Gastrocnemius medialis (tissue), 4 donors: ENCODE results near the gene RPL7L1. TPM values are rescaled to one million over a fixed set of nuclear protein-coding genes. Genes with fewer than 3 reads are reported as not detected.

Experiments
- ATAC-seq, 2 donors: fragments of 150-250 bp; one replicate each; pipeline ENCODE4 v1.9.1; 2016
- DNase-seq, 2 donors: peaks; one replicate each; pipeline ENCODE4 v3.0.0-alpha.2; 2019
- H3K27ac ChIP-seq, 4 donors: fragments of 200-600 bp; sonication (generic); 1 replicate in 1 of 4; 2 replicates in 3 of 4; pipeline ENCODE4 v1.5.1; 2016 to 2018; ENCODE audit warnings: mild to moderate bottlenecking in 2 of 4, moderate library complexity in 1 of 4
- H3K27me3 ChIP-seq, 3 donors: fragments of 200-600 bp; sonication (generic) in 2 of 3; 1 replicate in 1 of 3; 2 replicates in 2 of 3; pipeline versions ENCODE4 v1.5.1 to v1.6.0; 2016 to 2019; ENCODE audit warnings: mild to moderate bottlenecking in 1 of 3, moderate library complexity in 1 of 3
- H3K36me3 ChIP-seq, 2 donors: fragments of 200-600 bp; sonication (generic) in 1 of 2; one replicate each; pipeline ENCODE4 v1.5.1; 2017 to 2018
- H3K4me1 ChIP-seq, 2 donors: fragments of 200-600 bp; sonication (generic) in 1 of 2; one replicate each; pipeline ENCODE4 v1.5.1; 2016 to 2017; ENCODE audit warnings: mild to moderate bottlenecking in 2 of 2
- H3K4me3 ChIP-seq, 4 donors: fragments of 200-600 bp; sonication (generic) in 3 of 4; 1 replicate in 1 of 4; 2 replicates in 3 of 4; pipeline ENCODE4 v1.5.1; 2016 to 2019; ENCODE audit warnings: mild to moderate bottlenecking in 2 of 4
- H3K9me3 ChIP-seq, 3 donors: fragments of 200-600 bp; sonication (generic) in 2 of 3; 1 replicate in 1 of 3; 2 replicates in 2 of 3; pipeline ENCODE4 v1.5.1; 2016 to 2019
- CTCF ChIP-seq, 5 experiments: fragments of 450-650 bp in 3 of 5; fragments of 200-600 bp in 2 of 5; sonication (generic) in 2 of 5; IDR thresholded peaks in 4 of 5; conservative IDR thresholded peaks in 1 of 5; 1 replicate in 4 of 5; 2 replicates in 1 of 5; pipeline ENCODE4 v1.5.1; 2016 to 2019; ENCODE audit warnings: antibody characterized with exemption in 5 of 5, mild to moderate bottlenecking in 3 of 5, moderate library complexity in 3 of 5
- POLR2A ChIP-seq, 2 donors: fragments of 450-650 bp; IDR thresholded peaks; one replicate each; pipeline ENCODE4 v1.6.1; 2017; ENCODE audit warnings: antibody characterized with exemption in 2 of 2, mild to moderate bottlenecking in 2 of 2, moderate library complexity in 2 of 2
- in situ Hi-C, 4 donors: fragments of 200-750 bp; cut with MboI; loops; one replicate each; pipeline versions ENCODE4 v1.15.0 to v1.8.0; 2017; ENCODE audit warnings: low sequenced_read_pairs in 4 of 4
- intact Hi-C: fragments of 100-400 bp; cut with DNase I; formaldehyde crosslinking; loops from one replicate; pipeline ENCODE4 v1.15.1; 2023; ENCODE audit warnings: low total_unique reads
- total RNA-seq, 4 donors: library from RNA; depleted of rRNA; stranded (reverse); fragments of >200 nt; gene quantifications; one replicate each; pipeline versions ENCODE4 v1.1.0 to v1.2.3, GENCODE V29; 2016

Gene RPL7L1
- total RNA-seq, 4 donors from 2014 or later = 59.6 to 87.1 (median 65.2) TPM

- in situ Hi-C loops = loop anchor here (5.0 to 25.0 kb wide), 3 partner anchors 238 to 433 kb away; no protein-coding TSS in a partner anchor
- no peak for TF ChIP-seq CTCF (IDR thresholded peaks at IDR 0.05 in 4 of 5, conservative IDR thresholded peaks at IDR 0.05 in 1 of 5)
- no peak for TF ChIP-seq POLR2A (IDR thresholded peaks at IDR 0.05)
These were observed 25.1 kb downstream of the RPL7L1 start for GRCh38 chr6:42904467-42904866.

GRCh38 chr6:42907336-42907735 lies 27.9 kb downstream of the RPL7L1 start:
- intact Hi-C loops = loop anchor here (10.0 kb wide), 1 partner anchor 427 kb away; no protein-coding TSS in a partner anchor
- DNase-seq (no peak), ATAC-seq (no peak)
- no peak overlapping the region for H3K4me3 ChIP-seq
- peaks cover 11 to 13% (median 12%) of the 10 kb centered on the region in 3 donors for H3K27me3 ChIP-seq
- peaks cover 0 to 2% of the 10 kb centered on the region in 2 donors for H3K4me1 ChIP-seq
- H3K36me3 ChIP-seq = no peaks in the 10 kb centered on the region
- in situ Hi-C loops = loop anchor here in 2 of 4 donors (10.0 to 25.0 kb wide), 2 partner anchors 237 to 430 kb away; no protein-coding TSS in a partner anchor
- no peak overlapping the region for H3K27ac ChIP-seq
- no peaks in the 10 kb centered on the region for H3K9me3 ChIP-seq
- TF ChIP-seq POLR2A (IDR thresholded peaks at IDR 0.05) (no peak), CTCF (IDR thresholded peaks at IDR 0.05 in 4 of 5, conservative IDR thresholded peaks at IDR 0.05 in 1 of 5) (no peak)

More at GRCh38 chr6:42904467-42904866, 25.1 kb downstream of the RPL7L1 start:
- no peak overlapping the region for H3K4me3 ChIP-seq
- intact Hi-C loops = loop anchor here (5.0 to 10.0 kb wide), 2 partner anchors 223 to 430 kb away; no protein-coding TSS in a partner anchor
- H3K27ac ChIP-seq = no peak overlapping the region
- H3K27me3 ChIP-seq = no peaks in the 10 kb centered on the region
- peaks cover 5 to 6% of the 10 kb centered on the region in 2 donors for H3K4me1 ChIP-seq
- no peaks in the 10 kb centered on the region for H3K36me3 ChIP-seq
- DNase-seq (no peak), ATAC-seq (no peak)
- no peaks in the 10 kb centered on the region for H3K9me3 ChIP-seq

GRCh38 chr6:42909835-42910234 lies 30.4 kb downstream of the RPL7L1 start:
- TF ChIP-seq POLR2A (IDR thresholded peaks at IDR 0.05) (no peak), CTCF (IDR thresholded peaks at IDR 0.05 in 4 of 5, conservative IDR thresholded peaks at IDR 0.05 in 1 of 5) (no peak)
- in situ Hi-C loops (loop anchor here in 2 of 4 donors (10.0 to 25.0 kb wide), 2 partner anchors 235 to 427 kb away; no protein-coding TSS in a partner anchor), intact Hi-C loops (loop anchor here (2.0 to 10.0 kb wide), 2 partner anchors 29 to 425 kb away; no protein-coding TSS in a partner anchor)
- no peaks in the 10 kb centered on the region for H3K36me3 ChIP-seq
- no peak for DNase-seq
- no peaks in the 10 kb centered on the region for H3K9me3 ChIP-seq
- H3K27me3 ChIP-seq = peaks cover 11 to 19% (median 15%) of the 10 kb centered on the region in 3 donors
- H3K4me3 ChIP-seq = no peak overlapping the region
- peaks cover 0 to 2% of the 10 kb centered on the region in 2 donors for H3K4me1 ChIP-seq
- no peak overlapping the region for H3K27ac ChIP-seq
- ATAC-seq = no peak

GRCh38 chr6:42911171-42912021 lies 32.0 kb downstream of the RPL7L1 start:
- Histone ChIP-seq H3K27me3 (peaks cover 11 to 19% (median 15%) of the 10 kb centered on the region in 3 donors), H3K36me3 (no peaks in the 10 kb centered on the region), H3K9me3 (no peaks in the 10 kb centered on the region), H3K4me3 (peak overlapping the region in 2 of 4 donors; percentile 10 to 22), H3K27ac (no peak overlapping the region), H3K4me1 (peaks cover 0 to 2% of the 10 kb centered on the region in 2 donors)
- no peak for DNase-seq
- TF ChIP-seq CTCF (IDR thresholded peaks at IDR 0.05 in 4 of 5, conservative IDR thresholded peaks at IDR 0.05 in 1 of 5) = no peak
- TF ChIP-seq POLR2A (IDR thresholded peaks at IDR 0.05) = no peak
- in situ Hi-C loops = loop anchor here in 1 of 4 donors (25.0 kb wide), 1 partner anchor 426 kb away; no protein-coding TSS in a partner anchor
- no peak for ATAC-seq
- intact Hi-C loops = loop anchor here (2.0 kb wide), 1 partner anchor 27 kb away; no protein-coding TSS in a partner anchor
